T-helper 1 cell (primary cell): ENCODE results near the gene ALPG.
"Not testable (repeated sequence)": the region's sequence is repeated elsewhere in the genome, so short reads cannot be mapped to it uniquely, and the experiment has no call there.

Experiments used
- DNase-seq, 5 donors: peaks; one replicate each; pipeline ENCODE4 v3.0.0-alpha.2; 2012 to 2020

Gene ALPG

DNA sequence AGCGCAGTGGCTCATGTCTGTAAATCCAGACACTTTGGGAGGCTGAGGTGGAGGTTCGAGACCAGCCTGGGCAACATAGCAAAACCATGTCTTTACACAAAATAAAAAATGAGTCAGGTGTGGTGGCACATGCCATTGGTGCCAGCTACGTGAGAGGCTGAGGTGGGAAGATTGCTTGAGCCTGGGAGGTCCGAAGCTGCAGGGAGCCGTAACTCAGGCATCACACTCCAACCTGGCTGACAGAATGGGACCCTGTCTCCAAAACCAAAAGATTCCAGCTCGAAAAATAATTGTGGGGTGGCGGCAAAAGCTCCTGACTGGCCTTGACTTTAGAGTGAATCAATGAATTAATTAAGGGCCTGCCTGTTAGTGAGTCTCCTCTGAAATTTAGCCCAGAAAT, 29.3 kb upstream of the ALPG start:
- no peak for DNase-seq

DNA sequence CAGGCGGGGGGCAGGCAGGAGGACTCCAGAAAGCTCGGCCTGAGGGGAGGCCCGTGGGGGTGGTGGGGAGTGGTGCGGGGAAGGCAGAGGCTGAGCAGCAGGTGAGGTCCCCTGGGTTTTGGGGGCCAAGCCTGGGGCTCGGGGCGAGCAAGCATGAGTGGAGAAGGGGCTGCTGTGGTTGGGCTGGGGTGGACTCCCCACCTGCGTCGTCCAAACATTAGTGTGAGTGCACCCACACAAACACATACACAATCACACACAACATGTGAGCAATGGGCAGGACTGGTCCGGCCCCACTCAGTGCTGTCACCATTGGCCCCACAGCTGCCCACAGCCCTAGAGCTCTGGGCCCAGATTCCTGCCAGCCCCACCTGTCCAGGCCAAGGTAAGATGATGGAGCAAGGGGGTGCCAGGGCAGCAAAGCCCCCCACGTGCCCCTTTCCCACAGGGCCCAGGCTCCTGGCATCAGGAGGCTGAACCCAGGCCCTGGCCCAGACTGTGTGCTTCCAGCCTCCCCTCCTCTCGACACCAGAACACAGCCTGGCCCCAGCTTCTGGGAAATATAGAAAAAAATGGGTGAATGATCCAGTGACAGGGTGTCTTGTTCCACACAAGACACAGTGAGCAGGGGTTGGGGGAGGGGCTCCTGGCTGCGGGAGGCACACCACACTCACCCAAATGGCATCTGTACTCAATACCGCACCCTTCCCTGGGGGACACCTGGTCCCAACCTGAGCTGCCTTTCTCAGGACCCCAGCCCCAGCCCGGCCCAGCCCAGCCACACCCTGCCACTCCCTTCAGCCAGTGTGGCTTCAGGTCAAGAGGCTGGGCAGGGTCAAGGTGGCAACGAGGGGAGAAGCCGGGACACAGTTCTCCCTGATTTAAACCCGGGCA, 28.6 kb upstream of the ALPG start:
- no peak for DNase-seq

DNA sequence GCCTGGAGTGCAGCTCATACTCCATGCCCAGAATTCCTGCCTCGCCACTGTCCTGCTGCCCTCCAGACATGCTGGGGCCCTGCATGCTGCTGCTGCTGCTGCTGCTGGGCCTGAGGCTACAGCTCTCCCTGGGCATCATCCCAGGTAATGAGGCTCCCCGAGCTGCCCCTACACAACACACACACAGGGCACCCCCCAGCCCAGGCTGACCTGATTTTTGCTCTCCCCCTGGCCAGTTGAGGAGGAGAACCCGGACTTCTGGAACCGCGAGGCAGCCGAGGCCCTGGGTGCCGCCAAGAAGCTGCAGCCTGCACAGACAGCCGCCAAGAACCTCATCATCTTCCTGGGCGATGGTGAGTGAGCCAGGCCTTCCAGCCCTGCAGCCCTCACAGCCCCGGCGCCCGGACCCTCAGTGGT, 27.9 kb upstream of the ALPG start, which contains the start of gene ALPP:
Gene ALPP (plus strand): TSS at position 17 of the 417 bp plus-strand sequence. CDS start 52 bp downstream, at position 69.
- not testable (repeated sequence) for DNase-seq

GRCh38 chr2:232379610-232380590, 26.7 kb upstream of the ALPG start:
- DNase-seq, result not testable (repeated sequence)

DNA sequence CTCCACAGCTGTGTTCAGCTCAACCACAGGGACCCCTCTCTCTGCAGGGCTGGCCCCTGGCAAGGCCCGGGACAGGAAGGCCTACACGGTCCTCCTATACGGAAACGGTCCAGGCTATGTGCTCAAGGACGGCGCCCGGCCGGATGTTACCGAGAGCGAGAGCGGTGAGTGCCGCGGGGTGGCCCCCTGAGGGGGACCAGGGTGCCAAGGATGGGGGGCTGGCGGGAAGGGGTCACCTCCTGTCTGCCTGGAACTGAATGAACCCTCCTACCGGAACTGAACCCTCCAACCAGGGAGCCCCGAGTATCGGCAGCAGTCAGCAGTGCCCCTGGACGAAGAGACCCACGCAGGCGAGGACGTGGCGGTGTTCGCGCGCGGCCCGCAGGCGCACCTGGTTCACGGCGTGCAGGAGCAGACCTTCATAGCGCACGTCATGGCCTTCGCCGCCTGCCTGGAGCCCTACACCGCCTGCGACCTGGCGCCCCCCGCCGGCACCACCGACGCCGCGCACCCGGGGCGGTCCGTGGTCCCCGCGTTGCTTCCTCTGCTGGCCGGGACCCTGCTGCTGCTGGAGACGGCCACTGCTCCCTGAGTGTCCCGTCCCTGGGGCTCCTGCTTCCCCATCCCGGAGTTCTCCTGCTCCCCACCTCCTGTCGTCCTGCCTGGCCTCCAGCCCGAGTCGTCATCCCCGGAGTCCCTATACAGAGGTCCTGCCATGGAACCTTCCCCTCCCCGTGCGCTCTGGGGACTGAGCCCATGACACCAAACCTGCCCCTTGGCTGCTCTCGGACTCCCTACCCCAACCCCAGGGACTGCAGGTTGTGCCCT, 25.2 kb upstream of the ALPG start:
- not testable (repeated sequence) for DNase-seq

GRCh38 chr2:232382331-232383225, 24.1 kb upstream of the ALPG start:
- DNase-seq, result no peak

- DNase-seq, result no peak
Observed at GRCh38 chr2:232384466-232384865, 22.2 kb upstream of the ALPG start.

DNA sequence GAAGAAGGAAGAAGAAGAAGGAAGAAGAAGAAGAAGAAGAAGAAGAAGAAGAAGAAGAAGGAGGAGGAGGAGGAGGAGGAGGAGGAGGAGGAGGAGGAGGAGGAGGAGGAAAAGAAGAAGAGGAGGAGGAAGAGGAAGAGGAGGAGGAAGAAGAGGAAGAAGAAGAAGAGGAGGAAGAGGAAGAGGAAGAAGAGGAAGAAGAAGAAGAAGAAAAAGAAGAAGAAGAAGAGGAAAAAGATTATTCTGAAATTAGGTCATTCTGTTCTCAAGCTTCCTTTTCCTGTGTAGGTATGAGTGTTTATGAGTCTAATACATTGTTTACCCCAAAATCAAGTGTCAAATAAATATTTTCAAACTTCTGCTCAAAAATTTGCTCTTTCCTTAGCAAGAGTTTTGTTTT, 21.6 kb upstream of the ALPG start:
- not testable (repeated sequence) for DNase-seq

GRCh38 chr2:232385660-232386489, 20.8 kb upstream of the ALPG start:
- DNase-seq, result no peak

- DNase-seq, result no peak
Observed at GRCh38 chr2:232386490-232386739, 20.2 kb upstream of the ALPG start.

- DNase-seq, result no peak
Observed at GRCh38 chr2:232386740-232387450, 19.7 kb upstream of the ALPG start.

GRCh38 chr2:232387451-232388171, 19.0 kb upstream of the ALPG start:
- DNase-seq, result no peak

DNA sequence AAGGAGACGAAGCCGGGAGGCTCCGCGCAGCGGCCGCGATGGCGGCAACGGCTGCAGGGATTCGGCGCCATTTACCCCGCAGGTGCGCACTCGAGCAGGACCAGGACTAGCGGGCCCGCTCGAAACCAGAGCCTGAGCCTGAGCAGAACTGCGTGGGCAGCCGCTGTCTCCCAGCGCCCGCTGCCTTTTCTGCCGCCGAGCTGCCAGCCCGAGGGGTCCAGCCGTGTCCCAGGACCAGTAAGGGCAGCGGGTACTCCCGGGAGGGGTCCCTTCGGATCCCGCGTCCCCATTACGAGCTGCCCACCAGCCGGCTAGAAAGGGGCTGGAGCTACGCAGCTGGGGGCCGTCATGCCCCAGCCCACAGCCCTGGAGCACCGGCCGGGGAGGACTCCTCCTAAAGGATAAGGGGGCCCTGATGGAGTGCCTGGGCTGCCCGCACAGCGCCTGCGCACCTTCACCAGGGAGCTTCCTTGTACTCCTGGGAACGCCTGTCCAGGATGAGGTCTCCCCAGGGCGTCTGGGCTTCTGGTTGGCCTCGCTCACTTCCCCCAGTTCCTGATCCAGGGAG, 18.2 kb upstream of the ALPG start:
- DNase-seq, result no peak

DNA sequence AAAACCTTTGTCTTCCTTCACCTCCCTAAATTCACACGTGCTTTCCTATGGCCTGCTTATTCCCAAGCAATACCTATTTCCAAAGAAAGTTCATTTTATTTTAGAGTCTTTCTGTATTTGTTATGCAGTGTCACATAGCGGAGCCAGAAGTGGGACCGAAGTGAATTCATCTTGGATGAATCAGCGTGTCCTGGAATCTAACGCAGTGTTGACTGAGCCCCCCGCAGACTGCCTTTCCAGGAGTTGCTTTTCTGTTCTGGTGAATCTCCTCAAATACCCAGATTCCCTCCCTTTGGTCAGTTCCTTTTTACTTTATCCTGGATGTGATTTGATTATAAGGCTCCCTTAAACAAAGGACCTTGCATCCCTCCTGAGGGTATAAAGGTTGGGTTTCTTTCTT, 17.3 kb upstream of the ALPG start:
- DNase-seq, result no peak

DNA sequence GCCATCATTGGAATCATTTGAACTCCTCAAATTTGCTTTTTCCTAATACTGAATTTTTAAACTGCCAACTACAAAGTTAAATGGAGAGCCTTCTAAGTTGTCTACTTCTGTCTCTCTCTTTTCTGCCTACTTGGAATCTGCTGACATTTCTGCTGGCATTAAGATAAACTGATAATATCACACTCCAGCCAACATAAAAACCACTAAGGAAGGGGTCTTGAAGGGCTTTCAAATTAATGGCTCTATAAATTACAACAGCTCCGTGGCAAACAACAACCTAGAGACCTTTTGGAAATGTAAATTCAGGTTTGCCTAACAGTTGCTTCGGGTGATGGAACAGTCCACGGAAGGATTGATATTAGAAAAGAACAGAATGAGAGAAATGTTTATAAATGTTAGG, 16.0 kb upstream of the ALPG start:
- DNase-seq, result no peak

DNA sequence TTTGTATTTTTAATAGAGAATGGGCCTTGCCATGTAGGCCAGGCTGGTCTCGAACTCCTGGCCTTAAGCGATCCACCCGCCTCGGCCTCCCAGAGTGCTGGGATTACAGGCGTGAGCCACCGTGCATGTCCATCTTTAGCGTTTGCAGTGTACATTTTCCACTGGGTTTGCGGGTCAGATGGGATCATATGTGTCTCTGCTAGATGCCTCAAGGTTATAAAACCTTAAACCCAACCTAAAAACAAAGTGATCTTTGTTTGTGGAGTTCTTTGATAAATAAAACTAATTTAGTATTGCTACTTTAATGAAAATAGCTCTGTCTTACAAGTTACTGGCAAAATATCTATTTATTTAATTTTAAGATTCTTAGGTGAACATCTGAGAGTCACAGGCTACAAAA, 13.1 kb upstream of the ALPG start:
- no peak for DNase-seq

GRCh38 chr2:232394431-232394830, 12.2 kb upstream of the ALPG start:
- DNase-seq, result not testable (repeated sequence)

GRCh38 chr2:232395586-232395985, 11.1 kb upstream of the ALPG start:
- DNase-seq, result no peak

- no peak for DNase-seq
Observed at GRCh38 chr2:232396683-232397082, 10.0 kb upstream of the ALPG start.
